KMS-11 (cell line): Measurements from ENCODE around the gene COMMD1.
A peak's percentile ranks its signal among the peaks of the same experiment; 100 is the strongest.

Experiments
- H2AFZ ChIP-seq: fragments of 200-600 bp; sonication (generic); 2 replicates; pipeline ENCODE4 v1.6.1; 2016; ENCODE audit warnings: antibody characterized with exemption, mixed run types, low read depth
- H3K27ac ChIP-seq: fragments of 200-600 bp; sonication (generic); 2 replicates; pipeline ENCODE4 v1.6.1; 2016; ENCODE audit warnings: mild to moderate bottlenecking, mixed run types
- H3K27me3 ChIP-seq: fragments of 200-600 bp; sonication (generic); 2 replicates; pipeline ENCODE4 v1.6.1; 2017; ENCODE audit warnings: mild to moderate bottlenecking, low read depth, mixed run types, moderate library complexity; ENCODE audit not compliant: insufficient read depth
- H3K36me3 ChIP-seq: fragments of 200-600 bp; sonication (generic); 2 replicates; pipeline ENCODE4 v1.6.1; 2017; ENCODE audit warnings: mild to moderate bottlenecking, mixed run types; ENCODE audit not compliant: insufficient read depth
- H3K4me1 ChIP-seq: fragments of 200-600 bp; sonication (generic); 2 replicates; pipeline ENCODE4 v1.6.1; 2016; ENCODE audit warnings: mild to moderate bottlenecking, low read depth, mixed run types; ENCODE audit not compliant: poor library complexity, severe bottlenecking
- H3K4me2 ChIP-seq: fragments of 200-600 bp; sonication (generic); 2 replicates; pipeline ENCODE4 v1.7.0; 2016; ENCODE audit warnings: mild to moderate bottlenecking, mixed run types
- H3K4me3 ChIP-seq: fragments of 200-600 bp; sonication (generic); IDR thresholded peaks from 2 replicates; pipeline ENCODE4 v1.6.1; 2017; ENCODE audit warnings: low read depth, low read length, mixed read lengths; ENCODE audit not compliant: insufficient read depth
- H3K79me2 ChIP-seq: fragments of 200-600 bp; sonication (generic); 2 replicates; pipeline ENCODE4 v1.6.1; 2016; ENCODE audit warnings: low read depth, mixed run types; ENCODE audit not compliant: insufficient read depth
- H3K9ac ChIP-seq: fragments of 200-600 bp; sonication (generic); 2 replicates; pipeline ENCODE4 v1.6.1; 2016; ENCODE audit warnings: mild to moderate bottlenecking, mixed run types
- H4K20me1 ChIP-seq: fragments of 200-600 bp; sonication (generic); 2 replicates; pipeline ENCODE4 v1.6.1; 2016; ENCODE audit warnings: mild to moderate bottlenecking, mixed run types; ENCODE audit not compliant: insufficient read depth
- TF ChIP-seq, protein P1 (sequence below): fragments of 200-600 bp; sonication (generic); conservative IDR thresholded peaks from 2 replicates; pipeline ENCODE4 v1.6.1; 2017; ENCODE audit warnings: low read depth, mild to moderate bottlenecking, antibody characterized with exemption, low read length, moderate library complexity, mixed read lengths

Gene COMMD1

GRCh38 chr2:62046141-62046540 lies 140.7 kb downstream of the COMMD1 start:
- H3K4me3 ChIP-seq, result no peak overlapping the region
- no peak overlapping the region for H2AFZ ChIP-seq
- TF ChIP-seq, protein P1, sequence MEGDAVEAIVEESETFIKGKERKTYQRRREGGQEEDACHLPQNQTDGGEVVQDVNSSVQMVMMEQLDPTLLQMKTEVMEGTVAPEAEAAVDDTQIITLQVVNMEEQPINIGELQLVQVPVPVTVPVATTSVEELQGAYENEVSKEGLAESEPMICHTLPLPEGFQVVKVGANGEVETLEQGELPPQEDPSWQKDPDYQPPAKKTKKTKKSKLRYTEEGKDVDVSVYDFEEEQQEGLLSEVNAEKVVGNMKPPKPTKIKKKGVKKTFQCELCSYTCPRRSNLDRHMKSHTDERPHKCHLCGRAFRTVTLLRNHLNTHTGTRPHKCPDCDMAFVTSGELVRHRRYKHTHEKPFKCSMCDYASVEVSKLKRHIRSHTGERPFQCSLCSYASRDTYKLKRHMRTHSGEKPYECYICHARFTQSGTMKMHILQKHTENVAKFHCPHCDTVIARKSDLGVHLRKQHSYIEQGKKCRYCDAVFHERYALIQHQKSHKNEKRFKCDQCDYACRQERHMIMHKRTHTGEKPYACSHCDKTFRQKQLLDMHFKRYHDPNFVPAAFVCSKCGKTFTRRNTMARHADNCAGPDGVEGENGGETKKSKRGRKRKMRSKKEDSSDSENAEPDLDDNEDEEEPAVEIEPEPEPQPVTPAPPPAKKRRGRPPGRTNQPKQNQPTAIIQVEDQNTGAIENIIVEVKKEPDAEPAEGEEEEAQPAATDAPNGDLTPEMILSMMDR, result no peak
- no peaks in the 10 kb centered on the region for H3K27me3 ChIP-seq
- no peak overlapping the region for H3K9ac ChIP-seq
- H3K27ac ChIP-seq, result no peak overlapping the region
- H3K4me1 ChIP-seq, result peaks cover 18% of the 10 kb centered on the region
- H4K20me1 ChIP-seq, result no peaks in the 10 kb centered on the region
- H3K4me2 ChIP-seq, result no peak overlapping the region
- H3K36me3 ChIP-seq, result no peaks in the 10 kb centered on the region
- H3K79me2 ChIP-seq, result no peaks in the 10 kb centered on the region

GRCh38 chr2:62050456-62051045 lies 145.1 kb downstream of the COMMD1 start:
- Histone ChIP-seq H3K9ac (no peak overlapping the region), H3K4me1 (peaks cover 61% of the 10 kb centered on the region)
- TF ChIP-seq, protein P1, result no peak

DNA sequence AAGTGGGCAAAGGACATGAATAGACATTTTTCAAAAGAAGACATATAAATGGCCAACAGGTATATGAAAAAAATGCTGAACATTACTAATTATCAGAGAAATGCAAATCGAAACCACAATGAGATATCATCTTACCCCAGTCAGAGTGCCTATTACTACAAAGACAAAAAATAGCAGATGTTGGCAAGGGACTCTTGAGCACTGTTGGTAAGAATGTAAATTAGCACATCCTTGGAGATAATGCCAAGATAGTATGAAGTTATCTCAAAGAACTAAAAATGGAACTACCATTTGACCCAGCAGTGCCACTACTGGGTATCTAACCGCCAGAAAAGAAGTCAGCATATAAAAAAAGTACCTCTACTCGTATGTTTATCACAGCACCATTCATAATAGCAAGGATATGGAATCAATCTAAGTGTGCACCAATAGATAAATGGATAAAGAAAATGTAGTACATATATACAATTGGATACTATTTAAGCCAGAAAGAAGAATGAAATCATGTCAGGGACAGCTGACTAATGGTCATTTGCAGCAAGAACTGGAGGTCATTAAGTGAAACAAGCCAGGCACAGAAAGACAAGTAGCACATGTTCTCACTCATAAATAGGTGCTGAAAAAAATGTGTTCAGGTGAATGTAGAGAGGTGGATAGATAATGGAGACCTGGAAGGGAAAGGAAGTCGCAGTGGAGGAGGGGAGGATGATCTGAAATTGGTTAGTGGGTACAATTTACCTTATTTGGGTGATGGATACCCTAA lies 148.7 kb downstream of the COMMD1 start:
- Histone ChIP-seq H3K27ac (peak overlapping the region; percentile 16), H3K4me1 (peaks cover 79% of the 10 kb centered on the region), H4K20me1 (no peaks in the 10 kb centered on the region), H3K4me2 (peak overlapping the region; percentile 79), H3K79me2 (no peaks in the 10 kb centered on the region), H3K9ac (no peak overlapping the region), H3K27me3 (no peaks in the 10 kb centered on the region), H3K36me3 (no peaks in the 10 kb centered on the region), H3K4me3 (peak overlapping the region; percentile 35), H2AFZ (no peak overlapping the region)
- TF ChIP-seq, protein P1, result no peak

More at GRCh38 chr2:62050456-62051045, 145.1 kb downstream of the COMMD1 start:
- Histone ChIP-seq H3K27ac (no peak overlapping the region), H3K36me3 (no peaks in the 10 kb centered on the region), H3K27me3 (no peaks in the 10 kb centered on the region), H2AFZ (no peak overlapping the region), H3K4me2 (peak overlapping the region; percentile 41), H4K20me1 (no peaks in the 10 kb centered on the region), H3K4me3 (no peak overlapping the region), H3K79me2 (no peaks in the 10 kb centered on the region)

DNA sequence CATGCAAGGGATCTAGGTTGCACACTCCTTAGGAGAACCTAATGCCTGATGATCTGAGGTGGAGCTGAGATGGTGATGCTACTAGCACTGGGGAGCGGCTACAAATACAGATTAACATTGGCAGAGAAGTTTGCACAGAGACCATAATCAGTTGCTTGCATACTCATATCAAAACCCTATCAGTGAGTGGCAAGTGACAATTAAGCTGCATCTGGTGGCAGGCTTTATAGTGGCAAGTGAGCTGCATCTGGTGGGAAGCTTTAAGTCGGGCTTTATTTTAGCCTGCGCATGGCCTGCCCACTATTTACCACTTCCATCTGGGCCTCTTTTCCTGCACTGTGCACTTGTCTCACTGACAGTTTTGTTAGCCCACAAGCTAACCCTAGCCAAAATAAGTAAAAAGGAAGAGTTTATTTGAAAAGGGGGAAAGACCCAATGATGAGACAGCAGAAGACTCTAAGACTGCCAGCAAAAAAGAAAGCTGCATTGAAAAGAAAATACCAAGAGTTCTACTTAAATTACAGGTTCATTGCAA lies 149.5 kb downstream of the COMMD1 start:
- no peak overlapping the region for H3K4me3 ChIP-seq
- no peaks in the 10 kb centered on the region for H4K20me1 ChIP-seq
- H3K27me3 ChIP-seq, result no peaks in the 10 kb centered on the region
- H3K4me2 ChIP-seq, result peak overlapping the region; percentile 79
- H2AFZ ChIP-seq, result no peak overlapping the region
- no peaks in the 10 kb centered on the region for H3K36me3 ChIP-seq
- peaks cover 78% of the 10 kb centered on the region for H3K4me1 ChIP-seq
- TF ChIP-seq, protein P1, result no peak
- H3K79me2 ChIP-seq, result no peaks in the 10 kb centered on the region
- no peak overlapping the region for H3K9ac ChIP-seq
- H3K27ac ChIP-seq, result peak overlapping the region; percentile 16; the same call in 1 of the 2 replicates
